C4-2B (cell line): ENCODE measurements around the gene ALDH1A2.

ENCODE experiments used
- ZFX ChIP-seq: fragments of 450-650 bp; IDR thresholded peaks from 2 replicates; pipeline ENCODE4 v1.6.1; 2017
- TF ChIP-seq, protein P1 (sequence below): fragments of 450-650 bp; conservative IDR thresholded peaks from 2 replicates; pipeline ENCODE4 v1.5.1; 2017; ENCODE audit warnings: mild to moderate bottlenecking

DNA sequence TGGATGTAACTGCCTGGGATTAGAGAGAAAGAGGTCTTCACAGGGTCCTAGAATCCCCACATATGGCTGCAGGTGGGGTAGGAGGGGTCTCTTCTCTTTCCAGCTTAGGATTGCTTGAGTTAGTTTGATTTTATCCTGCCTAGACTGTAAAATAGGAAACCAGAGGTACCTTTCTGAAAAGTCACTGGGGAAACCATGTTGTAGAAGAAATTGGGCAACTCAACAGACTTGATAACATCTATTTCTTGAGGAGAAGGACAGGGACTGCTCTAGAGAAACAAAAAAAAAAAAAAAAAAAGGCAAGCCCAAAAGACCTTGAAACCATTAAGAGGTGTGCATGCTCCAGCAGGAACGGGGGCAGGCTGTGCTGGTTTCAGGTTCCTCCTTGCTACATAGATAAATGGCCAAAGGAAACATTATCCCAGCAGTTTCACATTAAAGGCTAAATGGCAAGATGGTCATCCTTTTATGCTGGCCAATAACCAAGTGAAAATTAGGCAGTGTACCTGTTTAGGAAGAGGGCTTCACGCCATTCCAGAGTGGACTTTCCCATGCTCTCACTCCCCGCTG lies 116.1 kb downstream of the ALDH1A2 start:
- TF ChIP-seq, protein P1, sequence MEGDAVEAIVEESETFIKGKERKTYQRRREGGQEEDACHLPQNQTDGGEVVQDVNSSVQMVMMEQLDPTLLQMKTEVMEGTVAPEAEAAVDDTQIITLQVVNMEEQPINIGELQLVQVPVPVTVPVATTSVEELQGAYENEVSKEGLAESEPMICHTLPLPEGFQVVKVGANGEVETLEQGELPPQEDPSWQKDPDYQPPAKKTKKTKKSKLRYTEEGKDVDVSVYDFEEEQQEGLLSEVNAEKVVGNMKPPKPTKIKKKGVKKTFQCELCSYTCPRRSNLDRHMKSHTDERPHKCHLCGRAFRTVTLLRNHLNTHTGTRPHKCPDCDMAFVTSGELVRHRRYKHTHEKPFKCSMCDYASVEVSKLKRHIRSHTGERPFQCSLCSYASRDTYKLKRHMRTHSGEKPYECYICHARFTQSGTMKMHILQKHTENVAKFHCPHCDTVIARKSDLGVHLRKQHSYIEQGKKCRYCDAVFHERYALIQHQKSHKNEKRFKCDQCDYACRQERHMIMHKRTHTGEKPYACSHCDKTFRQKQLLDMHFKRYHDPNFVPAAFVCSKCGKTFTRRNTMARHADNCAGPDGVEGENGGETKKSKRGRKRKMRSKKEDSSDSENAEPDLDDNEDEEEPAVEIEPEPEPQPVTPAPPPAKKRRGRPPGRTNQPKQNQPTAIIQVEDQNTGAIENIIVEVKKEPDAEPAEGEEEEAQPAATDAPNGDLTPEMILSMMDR = no peak
- no peak for TF ChIP-seq ZFX
